ENCODE data around the gene PEX26.
"Not testable (repeated sequence)": the region's sequence is repeated elsewhere in the genome, so short reads cannot be mapped to it uniquely, and the experiment has no call there.

PEX26 gene

DNA sequence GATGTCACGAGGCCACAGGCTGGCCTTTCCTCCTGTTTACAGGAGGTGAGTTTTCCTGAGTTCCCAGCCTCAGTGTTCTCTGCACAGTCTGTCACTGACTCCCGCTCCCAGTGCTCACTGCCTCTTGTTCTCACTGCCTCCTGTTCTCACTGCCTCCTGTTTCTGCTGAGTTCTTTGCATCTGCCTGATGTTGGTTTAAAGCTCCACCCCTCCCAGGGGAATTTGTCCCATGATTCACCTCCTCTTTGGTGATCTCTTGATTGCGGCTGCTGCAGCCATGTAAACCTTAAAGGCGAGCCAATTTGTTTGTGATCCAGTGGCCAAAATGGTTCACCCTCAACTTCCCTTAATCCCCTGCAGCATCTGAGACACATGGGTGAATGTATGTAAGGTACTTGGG, 26.8 kb downstream of the PEX26 start:
- no peak for DNase-seq

DNA sequence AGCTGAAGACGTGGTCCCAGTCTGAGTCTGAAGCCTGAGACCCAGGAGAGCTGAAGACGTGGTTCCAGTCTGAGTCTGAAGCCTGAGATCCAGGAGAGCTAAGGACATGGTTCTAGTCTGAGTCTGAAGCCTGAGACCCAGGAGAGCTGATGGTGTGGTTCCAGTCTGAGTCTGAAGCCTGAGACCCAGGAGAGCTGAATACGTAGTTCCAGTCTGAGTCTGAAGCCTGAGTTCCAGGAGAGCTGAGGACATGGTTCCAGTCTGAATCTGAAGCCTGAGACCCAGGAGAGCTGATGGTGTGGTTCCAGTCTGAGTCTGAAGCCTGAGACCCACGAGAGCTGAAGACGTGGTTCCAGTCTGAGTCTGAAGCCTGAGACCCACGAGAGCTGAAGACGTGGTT, 28.2 kb downstream of the PEX26 start:
- not testable (repeated sequence) for DNase-seq

DNA sequence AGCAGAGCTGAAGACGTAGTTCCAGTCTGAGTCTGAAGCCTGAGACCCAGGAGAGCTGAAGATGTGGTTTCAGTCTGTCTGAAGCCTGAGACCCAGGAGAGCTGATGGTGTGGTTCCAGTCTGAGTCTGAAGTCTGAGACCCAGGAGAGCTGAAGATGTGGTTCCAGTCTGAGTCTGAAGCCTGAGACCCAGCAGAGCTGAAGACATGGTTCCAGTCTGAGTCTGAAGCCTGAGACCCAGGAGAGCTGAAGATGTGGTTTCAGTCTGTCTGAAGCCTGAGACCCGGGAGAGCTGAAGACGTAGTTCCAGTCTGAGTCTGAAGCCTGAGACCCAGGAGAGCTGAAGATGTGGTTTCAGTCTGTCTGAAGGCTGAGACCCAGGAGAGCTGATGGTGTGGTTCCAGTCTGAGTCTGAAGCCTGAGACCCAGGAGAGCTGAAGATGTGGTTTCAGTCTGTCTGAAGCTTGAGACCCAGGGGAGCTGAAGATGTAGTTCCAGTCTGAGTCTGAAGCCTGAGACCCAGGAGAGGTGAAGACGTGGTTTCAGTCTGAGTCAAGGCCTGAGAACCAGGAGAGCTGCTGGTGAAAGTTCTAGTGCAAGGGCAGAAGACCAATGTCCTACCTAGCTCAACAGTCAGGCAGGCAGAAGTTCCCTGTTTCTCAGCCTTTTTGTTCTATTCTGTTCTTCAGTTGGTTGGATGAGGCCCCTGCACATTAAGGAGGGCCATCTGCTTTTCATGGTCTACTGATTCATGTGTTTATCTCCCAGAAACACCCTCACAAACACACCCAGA, 29.0 kb downstream of the PEX26 start:
- DNase-seq: peak; percentile 43

DNA sequence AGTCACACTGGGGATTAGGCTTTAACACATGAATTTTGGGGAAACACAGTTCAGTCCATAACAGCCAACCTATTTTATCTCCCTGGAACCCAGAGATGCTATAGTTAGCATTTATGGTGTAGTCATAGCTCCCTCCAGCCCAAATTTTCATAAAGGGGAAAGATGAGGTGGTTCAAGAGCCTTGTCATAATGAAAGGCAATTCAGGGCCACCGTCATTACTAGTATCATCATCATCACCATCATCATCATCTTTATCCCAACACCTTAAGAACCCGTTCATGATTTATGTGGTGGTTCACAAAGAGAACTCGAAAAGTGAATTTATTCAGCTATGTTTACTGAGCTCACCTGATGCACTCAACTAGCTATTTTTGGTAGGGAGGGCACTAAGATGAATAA, 30.4 kb downstream of the PEX26 start:
- no peak for DNase-seq

DNA sequence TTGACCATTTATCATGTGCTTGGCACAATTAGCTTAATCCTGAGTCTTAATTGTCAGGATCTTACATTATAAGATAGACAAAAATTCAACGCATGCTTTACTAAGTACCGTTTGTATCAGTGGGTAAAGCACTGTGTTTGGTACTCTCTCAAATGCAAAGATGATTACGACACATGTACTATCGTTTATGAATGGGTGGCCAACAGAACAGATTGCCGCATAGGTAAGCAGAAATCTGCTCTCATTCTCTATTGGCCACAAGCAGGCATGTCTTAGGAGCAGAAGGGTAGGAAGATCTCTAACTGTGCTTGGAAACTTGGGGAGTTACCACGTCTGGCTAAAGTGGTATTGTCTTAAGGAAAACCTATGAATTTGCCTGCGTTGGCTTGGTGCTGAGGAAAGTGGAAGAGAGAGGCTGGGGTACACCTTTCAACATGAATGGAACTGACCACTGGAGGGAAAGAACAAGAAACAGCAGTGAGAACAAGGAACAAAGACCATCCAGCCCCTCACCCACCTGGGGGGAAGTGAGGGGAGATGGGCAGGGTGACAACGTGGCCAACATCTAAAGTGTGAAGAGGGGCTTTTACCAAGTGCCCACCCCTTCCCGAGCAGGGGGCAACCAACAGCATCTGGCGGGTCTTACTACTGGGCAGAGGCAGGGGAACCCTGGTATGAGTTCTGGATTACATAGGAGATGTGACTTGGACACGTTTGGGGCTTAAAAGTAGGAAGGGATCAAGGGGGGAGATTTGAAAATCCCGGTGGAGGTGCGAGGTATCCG, 31.8 kb downstream of the PEX26 start:
- DNase-seq: no peak

DNA sequence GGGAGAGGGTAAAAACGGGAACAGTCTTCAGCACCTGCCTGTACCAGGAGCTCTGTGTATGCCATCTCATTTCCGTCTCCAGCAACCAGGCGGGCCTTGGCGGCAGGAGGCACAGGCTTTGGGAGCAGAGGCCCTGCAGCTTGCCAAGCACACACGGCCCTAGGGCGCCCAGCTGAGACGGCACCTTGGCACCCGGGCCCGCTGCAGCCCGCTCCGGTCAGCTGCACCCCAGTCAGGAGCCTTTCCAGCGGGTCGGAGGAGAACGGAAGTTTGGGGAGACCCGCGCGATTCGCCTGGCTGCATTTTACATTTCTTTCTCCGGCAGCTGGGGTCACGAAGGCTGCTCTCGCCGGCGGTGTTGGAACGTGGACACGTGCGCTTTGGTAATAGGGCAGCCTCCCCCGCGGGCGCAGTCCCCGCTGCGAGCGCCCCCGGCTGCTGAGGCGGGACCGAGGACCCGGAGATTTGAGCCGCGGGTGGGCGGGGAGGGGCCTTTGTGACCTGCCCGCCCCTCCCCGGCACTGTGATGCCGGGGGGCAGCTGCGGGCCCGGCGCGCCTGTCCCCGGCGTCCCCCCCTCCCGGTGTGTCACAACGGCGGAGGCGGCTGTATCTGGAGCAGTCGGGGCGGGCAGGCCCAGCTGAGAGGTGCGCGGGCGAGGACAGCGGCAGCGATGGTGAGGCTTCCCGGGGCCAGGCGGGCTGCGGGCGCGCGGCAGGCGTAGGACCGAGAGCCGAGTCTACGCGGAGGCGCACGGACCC, 32.6 kb downstream of the PEX26 start, which contains the start of gene TUBA8:
Gene TUBA8 (plus strand): TSS at position 616 of the 760 bp plus-strand sequence. CDS start 57 bp downstream, at position 673.
- peak; percentile 47 for DNase-seq

DNA sequence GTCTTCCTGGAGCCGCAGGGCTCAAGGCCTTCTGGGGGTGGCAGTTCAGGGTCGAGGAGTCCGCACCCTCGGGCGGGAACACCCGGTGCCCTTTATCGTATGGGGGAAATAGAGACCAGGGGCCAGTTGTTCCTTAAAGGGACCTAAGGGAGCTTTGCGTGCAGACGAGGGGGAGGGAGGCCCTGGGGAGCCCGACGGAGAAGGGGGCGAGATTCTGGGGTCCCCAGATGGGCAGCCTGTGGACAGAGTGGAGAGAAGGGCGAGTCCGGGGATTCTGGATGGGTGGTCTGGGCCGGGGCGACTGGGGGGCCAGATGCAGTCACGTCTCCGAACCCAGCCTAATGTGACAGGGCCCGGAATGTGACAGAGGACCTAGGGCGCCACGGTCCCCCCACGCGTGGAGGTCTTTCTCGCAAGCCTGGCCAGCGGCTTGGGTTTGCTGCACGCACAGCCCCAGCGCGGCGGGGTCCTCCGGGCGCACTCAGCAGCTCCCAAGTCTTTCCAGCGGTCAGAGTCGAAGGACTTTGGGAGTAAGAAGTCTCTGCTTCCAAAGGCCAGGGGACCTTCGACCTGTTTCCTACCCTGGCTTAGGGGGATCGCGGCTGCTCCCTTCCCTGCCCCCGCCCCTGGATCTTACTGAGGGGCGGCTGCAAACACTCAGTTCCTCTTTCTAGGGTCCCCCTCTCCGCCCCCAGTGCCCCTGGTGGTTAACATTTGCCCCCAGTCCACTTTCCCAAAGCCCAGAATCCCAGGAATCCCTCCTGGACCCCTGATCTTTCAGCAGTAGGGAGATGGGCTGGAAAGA, 33.4 kb downstream of the PEX26 start:
- DNase-seq: no peak

DNA sequence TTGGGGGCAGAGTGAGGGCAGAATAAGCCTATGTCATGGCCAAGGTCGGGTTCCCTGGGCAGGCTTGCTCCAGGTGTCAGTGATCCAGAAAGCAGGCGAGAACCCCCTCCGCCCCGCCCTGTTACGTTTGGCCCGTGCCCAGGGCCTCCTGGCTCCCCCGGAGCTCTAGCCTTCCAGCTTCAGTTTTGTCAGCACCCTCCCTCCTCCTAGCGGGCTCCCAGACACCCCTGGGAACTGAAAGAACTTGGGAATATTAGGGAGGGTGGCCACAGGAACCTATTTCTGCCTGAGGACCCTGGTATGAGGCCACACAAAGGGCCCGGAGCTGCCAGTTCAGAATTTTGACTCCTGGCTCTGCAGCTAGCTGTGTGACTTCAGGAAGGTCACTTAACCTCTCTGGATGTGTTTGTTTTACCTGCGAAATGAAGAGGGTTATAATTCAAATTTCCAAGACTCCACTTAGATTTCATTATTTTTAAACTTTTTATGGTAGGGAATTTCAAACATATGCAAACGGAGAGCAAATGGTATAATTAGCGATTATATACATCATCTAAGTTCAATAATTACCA, 34.1 kb downstream of the PEX26 start:
- no peak for DNase-seq

DNA sequence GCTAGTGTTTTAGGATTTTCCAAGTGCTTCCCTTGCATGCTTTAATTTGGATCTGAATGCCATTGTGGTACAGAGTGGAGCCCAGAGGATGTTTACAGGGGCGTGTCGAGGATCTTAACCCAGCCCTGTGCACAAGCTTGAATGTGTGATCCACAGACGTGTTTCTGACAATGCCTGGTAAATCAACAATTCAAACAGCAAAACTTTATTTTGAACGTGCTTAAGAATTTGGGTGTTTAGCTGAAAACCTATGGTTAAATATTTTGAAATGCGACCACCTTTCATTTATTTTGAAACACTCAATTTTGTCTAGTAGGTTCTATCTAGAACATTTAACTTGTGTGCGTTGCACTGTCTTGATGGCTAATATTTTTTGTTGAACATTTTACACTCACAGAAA, 34.6 kb downstream of the PEX26 start:
- no peak for DNase-seq

DNA sequence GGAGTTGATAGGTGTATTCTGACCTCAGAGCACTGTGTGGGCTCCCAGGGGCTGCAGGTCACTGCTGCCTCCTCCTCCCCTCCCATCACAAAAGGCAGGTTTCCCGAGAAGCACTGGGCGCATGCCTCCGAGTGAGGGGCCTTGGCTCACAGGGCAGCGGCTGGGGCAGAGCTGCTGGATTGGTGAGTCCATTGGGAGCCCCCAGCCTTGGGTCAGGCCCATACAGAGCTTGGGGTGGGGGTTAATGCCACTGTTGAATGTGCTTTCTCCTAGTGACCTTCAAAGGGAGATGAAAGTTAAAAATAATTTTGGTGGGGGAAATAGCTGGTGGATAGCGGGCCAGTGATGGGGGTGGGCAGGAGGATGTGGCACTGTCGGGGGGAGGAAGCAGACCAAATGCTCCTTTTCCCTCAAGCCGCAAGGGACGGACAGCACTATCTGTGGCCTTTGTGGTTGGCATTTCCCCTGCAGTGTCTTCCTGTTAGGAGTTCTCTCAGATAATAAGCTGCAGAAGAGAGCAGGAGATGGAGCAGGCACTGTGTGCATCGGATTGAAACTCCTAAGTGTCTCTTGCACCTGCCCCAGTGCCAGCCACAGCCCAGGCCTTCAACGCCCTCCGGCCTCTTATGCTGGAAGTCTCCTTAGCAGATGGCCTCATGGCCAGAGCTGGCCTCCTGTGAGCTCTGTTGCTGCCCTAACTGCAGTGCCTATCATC, 36.0 kb downstream of the PEX26 start:
- no peak for DNase-seq

DNA sequence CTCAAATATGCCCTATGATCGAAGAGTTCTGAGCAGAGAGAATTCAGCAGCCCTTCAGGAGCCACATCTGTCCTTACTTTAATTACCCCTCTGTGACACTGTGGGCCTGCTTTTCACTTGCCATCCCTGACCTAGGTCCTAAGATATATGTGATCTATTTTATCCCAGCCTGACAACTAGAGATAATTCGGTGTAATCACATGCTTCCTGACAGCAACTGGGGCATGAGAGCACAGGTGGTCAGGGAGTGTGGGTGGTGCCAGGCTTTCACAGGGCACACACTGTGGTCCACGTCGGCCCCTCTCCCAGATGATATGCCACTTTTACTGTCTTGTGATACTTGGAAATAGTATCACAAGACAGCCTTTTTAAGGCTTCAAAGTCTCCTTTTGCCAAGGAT, 36.7 kb downstream of the PEX26 start:
- no peak for DNase-seq

DNA sequence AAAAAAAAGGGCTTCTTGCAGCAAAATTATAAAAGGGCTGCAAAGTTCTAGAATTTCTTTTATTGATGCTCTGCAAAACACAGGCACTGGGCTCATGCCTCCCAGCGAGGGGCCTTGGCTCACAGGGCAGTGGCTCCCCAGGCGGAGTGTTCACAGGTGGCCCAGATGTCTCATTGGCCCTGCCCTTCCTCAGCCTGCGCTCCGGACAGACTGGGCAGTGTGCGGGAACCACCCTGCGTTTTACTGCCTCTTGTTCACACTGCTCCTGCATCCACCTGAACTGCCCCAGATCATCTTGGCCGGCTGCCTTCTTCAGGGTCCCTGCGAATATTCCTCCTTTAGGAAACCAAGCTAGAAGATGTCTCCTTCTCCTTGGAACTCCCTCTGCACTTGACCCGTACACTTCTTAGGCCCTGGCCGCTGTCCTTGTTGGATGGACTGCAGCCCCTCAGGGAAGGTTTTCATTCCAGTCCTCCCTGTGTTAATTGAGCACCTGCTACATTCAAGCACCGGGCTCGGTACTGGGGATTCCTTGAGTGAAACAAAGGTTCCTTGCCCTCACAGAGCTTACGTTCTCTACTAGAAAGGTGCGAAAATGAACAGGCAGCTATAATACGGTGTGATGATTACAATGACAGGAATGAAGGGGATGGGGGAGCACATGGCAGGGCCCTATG, 37.3 kb downstream of the PEX26 start:
- DNase-seq: no peak

DNA sequence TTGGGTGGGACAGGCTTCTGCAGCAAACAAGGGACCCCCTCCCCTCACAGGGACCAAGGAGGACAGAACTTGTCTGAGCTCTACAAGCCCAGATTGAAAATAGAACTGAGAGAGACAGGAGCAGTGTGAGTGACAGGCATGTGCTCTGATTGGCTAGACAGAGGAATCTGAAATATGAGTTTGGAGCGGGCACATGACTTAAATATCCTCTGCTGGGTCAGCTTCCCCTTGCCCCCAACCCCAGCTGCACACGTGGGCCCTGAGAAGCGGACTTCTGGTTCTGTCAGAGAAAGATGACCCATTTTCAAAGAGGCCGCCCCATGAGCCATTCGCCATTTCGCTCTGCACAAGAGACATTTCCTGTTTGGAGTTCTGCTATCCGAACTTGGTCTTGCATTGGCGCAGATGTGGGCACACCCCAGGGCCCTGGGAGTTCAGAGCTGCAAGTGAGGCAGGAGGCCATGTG, 38.1 kb downstream of the PEX26 start:
- DNase-seq: no peak

DNA sequence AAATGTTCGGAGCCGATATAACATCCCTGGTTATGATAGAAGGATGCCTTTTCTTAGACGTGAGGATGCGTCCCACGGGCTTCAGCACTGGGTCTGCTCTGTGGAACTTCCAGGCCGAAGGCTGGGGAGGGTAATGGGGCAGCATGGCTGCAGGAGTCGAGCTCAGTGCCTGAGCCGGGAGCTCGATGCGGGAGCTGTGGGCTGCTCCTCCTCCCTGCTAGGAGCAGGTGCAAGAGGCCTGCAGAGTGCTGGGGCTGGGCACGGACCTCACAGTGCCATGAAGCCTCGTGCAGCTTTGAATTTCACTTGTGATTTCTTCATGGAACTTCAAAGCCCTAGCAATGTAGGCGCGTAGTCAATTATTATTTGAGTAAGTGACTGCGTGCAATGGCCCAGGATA, 38.8 kb downstream of the PEX26 start:
- DNase-seq: no peak

DNA sequence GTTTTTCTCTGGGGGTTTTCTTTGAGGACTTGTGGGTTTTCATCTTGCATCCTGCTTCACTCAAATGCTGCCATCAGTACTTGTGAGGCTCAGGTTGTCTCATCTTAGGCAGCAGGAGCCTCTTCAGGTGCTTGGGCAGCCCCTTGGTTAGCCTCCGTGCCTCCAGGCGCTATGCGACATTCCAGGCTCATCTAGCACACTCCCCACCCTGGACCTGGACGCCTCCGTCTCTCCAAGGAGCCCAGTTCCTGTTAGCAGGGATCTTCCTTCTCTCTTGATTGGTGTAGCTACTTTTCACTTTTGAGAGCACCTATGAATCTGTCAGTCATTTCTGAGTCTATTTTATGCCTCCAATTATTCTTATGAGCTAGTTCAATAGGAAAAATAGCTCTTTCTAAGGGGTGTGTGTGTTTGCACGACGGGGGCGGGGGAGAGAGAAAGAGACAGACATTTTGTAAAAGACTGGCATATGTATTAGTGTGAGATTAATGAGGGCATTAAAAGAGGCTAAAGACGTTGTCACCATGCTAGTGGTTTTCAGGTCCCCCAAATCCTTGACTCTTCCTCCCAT, 40.6 kb downstream of the PEX26 start:
- no peak for DNase-seq

DNA sequence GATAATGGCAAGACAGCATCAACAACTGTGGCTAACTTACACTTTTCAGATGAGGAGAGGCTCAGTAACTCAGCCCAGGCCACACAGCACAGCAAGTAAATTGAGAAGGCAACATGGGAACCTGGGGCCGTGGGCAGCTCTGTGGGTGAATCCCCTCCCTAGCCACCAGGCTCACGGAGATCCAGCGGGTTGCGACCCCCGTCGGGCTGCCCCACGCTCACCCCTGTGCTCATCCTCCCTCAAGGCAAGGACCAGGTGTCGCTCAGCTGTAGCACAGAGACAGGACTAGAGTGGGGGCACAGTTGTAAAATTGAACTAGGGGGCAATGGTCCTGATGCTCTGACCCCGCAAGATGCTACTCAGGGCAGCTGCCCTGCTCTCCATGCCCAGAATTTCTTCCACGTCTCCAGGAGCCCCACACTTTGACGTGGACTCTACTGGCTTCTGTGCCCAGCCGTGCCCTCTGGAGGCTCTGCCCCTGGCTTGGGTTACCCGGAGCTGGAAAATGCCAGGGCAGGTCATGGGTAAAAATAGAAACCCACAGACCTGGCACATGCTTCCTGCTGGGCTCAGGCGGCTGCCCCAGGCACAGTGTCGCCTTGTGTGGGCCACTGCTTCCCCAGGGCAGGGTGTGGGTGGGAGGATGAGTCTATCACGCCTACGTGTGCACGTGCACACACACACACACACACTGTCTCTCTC, 41.8 kb downstream of the PEX26 start:
- no peak for DNase-seq

DNA sequence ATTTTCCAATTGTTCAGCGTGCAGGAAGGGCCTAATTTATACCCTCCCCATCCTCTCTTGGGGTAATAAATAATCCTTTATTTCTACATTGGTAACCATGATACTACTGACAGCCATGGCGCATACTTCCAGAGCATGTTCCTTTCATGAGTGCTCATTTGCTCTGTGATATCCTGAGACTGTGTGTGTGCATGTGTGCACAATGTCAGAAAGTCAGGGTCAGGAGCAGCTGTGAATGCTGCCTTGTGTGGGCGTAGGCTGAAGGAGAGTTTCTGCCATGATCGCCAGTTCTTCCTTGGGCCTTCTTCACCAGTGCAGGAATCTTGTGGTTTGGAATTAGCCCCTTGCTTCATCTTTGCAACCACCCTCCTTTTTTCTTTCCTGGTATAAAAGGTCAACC, 43.1 kb downstream of the PEX26 start:
- no peak for DNase-seq

DNA sequence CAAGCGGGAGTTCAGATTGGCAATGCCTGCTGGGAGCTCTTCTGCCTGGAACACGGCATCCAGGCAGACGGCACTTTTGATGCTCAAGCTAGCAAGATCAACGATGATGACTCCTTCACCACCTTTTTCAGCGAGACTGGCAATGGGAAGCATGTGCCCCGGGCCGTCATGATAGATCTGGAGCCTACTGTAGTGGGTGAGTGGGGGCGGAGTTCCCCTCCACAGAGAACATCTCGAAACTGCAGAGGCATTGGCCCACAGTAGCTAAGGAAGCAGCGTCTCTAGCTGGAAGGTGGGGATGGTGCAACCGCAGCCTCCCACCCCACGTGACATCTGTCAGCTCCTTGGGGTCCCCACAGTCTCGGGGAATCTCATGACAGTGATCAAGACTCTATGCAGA, 43.7 kb downstream of the PEX26 start:
- no peak for DNase-seq

DNA sequence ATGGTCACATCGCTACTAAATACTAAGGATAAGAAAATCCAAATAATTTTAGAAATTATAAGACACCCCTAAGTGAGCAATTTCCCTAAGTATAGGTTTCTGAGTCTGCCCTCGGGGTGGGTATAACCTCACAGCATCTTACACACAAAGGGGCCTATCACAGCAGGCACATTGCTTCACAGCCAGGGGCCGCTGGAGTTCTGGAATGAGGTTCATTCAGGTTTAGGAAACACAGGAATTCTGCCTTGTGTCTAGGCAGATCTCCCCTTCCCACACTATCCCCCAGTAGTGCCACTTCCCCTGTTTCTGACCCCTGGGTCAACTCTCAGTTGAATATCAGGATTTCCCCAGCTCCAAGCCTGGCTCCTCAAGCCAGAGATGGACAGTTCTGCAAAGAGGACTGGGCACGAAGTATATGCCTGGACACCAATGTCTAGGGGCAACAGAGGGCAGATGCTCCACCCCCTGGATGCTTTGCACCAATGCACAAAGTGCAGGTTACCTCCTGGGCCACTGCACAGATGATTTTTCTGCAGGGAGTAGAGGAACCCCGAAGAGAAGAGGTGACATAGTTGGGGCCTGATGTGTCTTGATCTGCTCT, 44.3 kb downstream of the PEX26 start:
- DNase-seq: no peak

Data from stimulated activated CD4-positive, alpha-beta T cell treated with anti-CD3 and anti-CD28 coated beads, Interleukin-4, amount 100 ng/mL, for 24 hours (primary cell).